ENCODE results near the gene VEZF1. TPM values are rescaled to one million over a fixed set of nuclear protein-coding genes. Genes with fewer than 3 reads are reported as not detected.

The VEZF1 gene
- total RNA-seq, 1 experiment from 2014 or later: 78.1 TPM

- Histone ChIP-seq H3K27ac (ENCODE audit: low read length) (no peak overlapping the region), H3F3A (ENCODE audit: low read length, unreplicated experiment) (no peaks in the 10 kb centered on the region), H3K36me3 (ENCODE audit: low read depth, low read length) (peaks cover 94% of the 10 kb centered on the region), H3K9me3 (ENCODE audit: low read length) (no peaks in the 10 kb centered on the region), H3K4me2 (ENCODE audit: low read length) (no peak overlapping the region), H3K27me3 (ENCODE audit: low read length) (no peaks in the 10 kb centered on the region), H3K9me2 (replicated peaks; ENCODE audit: low read length) (no peaks in the 10 kb centered on the region), H3K9ac (ENCODE audit: low read length) (no peak overlapping the region), H4K20me1 (ENCODE audit: low read length) (peaks cover 27% of the 10 kb centered on the region), H2AFZ (ENCODE audit: low read length) (no peak overlapping the region), H3K79me2 (ENCODE audit: low read length) (peaks cover 71% of the 10 kb centered on the region), H3K4me1 (ENCODE audit: insufficient read depth, low read length) (peaks cover 16% of the 10 kb centered on the region), H3K4me3 (ENCODE audit: low read length) (no peak overlapping the region)
- BruUV-seq (replicated peaks): no TSS peak
- POLR2A ChIA-PET (ENCODE audit: unreplicated experiment): no interaction called here
- CTCF ChIA-PET: no interaction called here
- intact Hi-C loops (cut with micrococcal nuclease): no loop called here
- ATAC-seq (no peak), DNase-seq (no peak)
- TF ChIP-seq EZH2phosphoT487 (IDR thresholded peaks at IDR 0.05; ENCODE audit: borderline replicate concordance, low read length): no peak
- TF ChIP-seq EZH2 (IDR thresholded peaks at IDR 0.05; ENCODE audit: low read length, unreplicated experiment): no peak
- TF ChIP-seq CTCF (conservative IDR thresholded peaks at IDR 0.05; ENCODE audit: low read depth, low read length): no peak
These were observed 9.0 kb downstream of the VEZF1 start for GRCh38 chr17:57979076-57979475.

DNA sequence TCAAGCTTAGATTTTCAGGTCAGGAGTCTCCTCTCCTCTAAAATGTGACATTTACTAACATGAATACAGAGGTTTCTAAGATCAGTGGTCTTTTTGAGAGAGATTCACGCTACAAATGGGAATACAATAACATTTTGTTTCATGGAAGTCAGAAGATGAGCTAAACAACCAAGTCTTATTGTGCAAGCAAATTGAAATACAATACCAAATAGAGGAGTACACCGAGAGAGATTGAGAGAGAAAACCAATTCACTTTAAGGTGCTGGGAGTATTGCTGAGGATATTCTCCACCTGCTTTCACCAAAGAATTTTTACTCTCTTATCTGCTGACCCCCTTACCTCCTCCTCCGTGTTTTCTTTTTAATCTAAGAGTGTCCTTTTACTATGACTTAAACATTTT lies 11.5 kb downstream of the VEZF1 start:
- H3K79me2 ChIP-seq (ENCODE audit: low read length): peaks cover 46% of the 10 kb centered on the region

More for the DNA sequence above, 11.5 kb downstream of the VEZF1 start:
- Histone ChIP-seq H3K36me3 (ENCODE audit: low read depth, low read length) (peaks cover 85% of the 10 kb centered on the region), H3K4me2 (ENCODE audit: low read length) (no peak overlapping the region), H3K27ac (ENCODE audit: low read length) (no peak overlapping the region), H3K4me3 (ENCODE audit: low read length) (no peak overlapping the region), H2AFZ (ENCODE audit: low read length) (no peak overlapping the region), H4K20me1 (ENCODE audit: low read length) (0 out of 2 replicates have a peak, but pooled peaks cover 9% of the 10 kb centered on the region), H3F3A (ENCODE audit: low read length, unreplicated experiment) (no peaks in the 10 kb centered on the region), H3K4me1 (ENCODE audit: insufficient read depth, low read length) (no peaks in the 10 kb centered on the region), H3K9me2 (replicated peaks; ENCODE audit: low read length) (no peaks in the 10 kb centered on the region), H3K9ac (ENCODE audit: low read length) (no peak overlapping the region), H3K27me3 (ENCODE audit: low read length) (no peaks in the 10 kb centered on the region), H3K9me3 (ENCODE audit: low read length) (no peaks in the 10 kb centered on the region)
- no peak for ATAC-seq
- intact Hi-C loops (cut with micrococcal nuclease): no loop called here
- ChIA-PET POLR2A (ENCODE audit: unreplicated experiment) (no interaction called here), CTCF (no interaction called here)
- TF ChIP-seq EZH2phosphoT487 (IDR thresholded peaks at IDR 0.05; ENCODE audit: borderline replicate concordance, low read length) (no peak), EZH2 (IDR thresholded peaks at IDR 0.05; ENCODE audit: low read length, unreplicated experiment) (no peak), CTCF (conservative IDR thresholded peaks at IDR 0.05; ENCODE audit: low read depth, low read length) (no peak)
- DNase-seq: no peak
- no TSS peak for BruUV-seq (replicated peaks)
